RWPE1 (cell line): ENCODE data around the gene C1orf167.
A peak's percentile ranks its signal among the peaks of the same experiment; 100 is the strongest.

ENCODE experiments used
- CTCF ChIA-PET: fragments of 350-600 bp; sonication (Branson Sonifier 250); formaldehyde crosslinking; extraction: SDS; loops from one replicate; lab custom pipeline; 2021; lab: Yijun Ruan, JAX
- POLR2A ChIA-PET: fragments of 400-600 bp; formaldehyde crosslinking; extraction: SDS; loops from one replicate; lab custom pipeline; 2020; ENCODE audit warnings: antibody characterized with exemption; ENCODE audit not compliant: low non-redundant PET; lab: Yijun Ruan, JAX
- DNase-seq: peaks from one replicate; pipeline ENCODE4 v3.0.0; 2012; ENCODE audit warnings: low spot score
- H3K27ac ChIP-seq: fragments of 450-650 bp; 2 replicates; pipeline ENCODE4 v1.5.1; 2017
- CTCF ChIP-seq: fragments of 450-650 bp; conservative IDR thresholded peaks from 2 replicates; pipeline ENCODE4 v1.5.1; 2017; ENCODE audit warnings: low read depth, mild to moderate bottlenecking

C1orf167 gene

GRCh38 chr1:11781297-11781696 lies 19.3 kb downstream of the C1orf167 start:
- no peak for TF ChIP-seq CTCF
- H3K27ac ChIP-seq: peak overlapping the region; percentile 24
- ChIA-PET POLR2A (no interaction called here), CTCF (interaction anchor here (0.5 kb wide), 1 partner anchor 503 kb away, joined by 3 read pairs; no protein-coding TSS in a partner anchor)
- no peak for DNase-seq

GRCh38 chr1:11782127-11782708 lies 20.2 kb downstream of the C1orf167 start:
- CTCF ChIA-PET: no interaction called here

GRCh38 chr1:11783556-11783955 lies 21.6 kb downstream of the C1orf167 start:
- ChIA-PET POLR2A (no interaction called here), CTCF (no interaction called here)
- no peak for TF ChIP-seq CTCF
- no peak for DNase-seq
- H3K27ac ChIP-seq: no peak overlapping the region; the same call in 1 of the 2 replicates

More at GRCh38 chr1:11782127-11782708, 20.2 kb downstream of the C1orf167 start:
- no peak for DNase-seq
- TF ChIP-seq CTCF: no peak
- H3K27ac ChIP-seq: no peak overlapping the region
- POLR2A ChIA-PET: no interaction called here

GRCh38 chr1:11784256-11784992 lies 22.4 kb downstream of the C1orf167 start:
- ChIA-PET CTCF (interaction anchor here (0.7 kb wide), 1 partner anchor 1195 kb away, joined by 4 read pairs; no protein-coding TSS in a partner anchor), POLR2A (interaction anchor here (0.6 kb wide), 1 partner anchor 65 kb away, joined by 3 read pairs; no protein-coding TSS in a partner anchor)
- DNase-seq: no peak
- H3K27ac ChIP-seq: peak overlapping the region; percentile 9; the same call in 1 of the 2 replicates
- TF ChIP-seq CTCF: no peak

- CTCF ChIA-PET: interaction anchor here (0.7 kb wide), 1 partner anchor 1196 kb away, joined by 4 read pairs; no protein-coding TSS in a partner anchor
- peak overlapping the region; percentile 9; the same call in 1 of the 2 replicates for H3K27ac ChIP-seq
- DNase-seq: peak; percentile 55
- peak; percentile 83 for TF ChIP-seq CTCF
- POLR2A ChIA-PET: interaction anchor here (0.6 kb wide), 1 partner anchor 64 kb away, joined by 3 read pairs; no protein-coding TSS in a partner anchor
Measured at GRCh38 chr1:11784993-11785769, 23.2 kb downstream of the C1orf167 start.

- peak overlapping the region; percentile 78; the same call in 1 of the 2 replicates for H3K27ac ChIP-seq
- ChIA-PET CTCF (interaction anchor here (0.7 to 1.0 kb wide), 2 partner anchors 10 to 567 kb away, joined by 4 to 8 read pairs; no protein-coding TSS in a partner anchor), POLR2A (no interaction called here)
- no peak for DNase-seq
- no peak for TF ChIP-seq CTCF
Measured at GRCh38 chr1:11786168-11786567, 24.2 kb downstream of the C1orf167 start.
